MM.1S (cell line): ENCODE results near the gene ANKH.

ENCODE experiments used
- DNase-seq: peaks from one replicate; pipeline ENCODE4 v3.0.0-alpha.2; 2015
- H2AFZ ChIP-seq: fragments of 300-600 bp; sonication (generic); 2 replicates; pipeline ENCODE4 v1.6.0; 2016; ENCODE audit warnings: antibody characterized with exemption, low read length
- H3F3A ChIP-seq: fragments of 300-600 bp; sonication (generic); 2 replicates; pipeline ENCODE4 v1.6.1; 2016; ENCODE audit warnings: mild to moderate bottlenecking, antibody characterized with exemption, low read length, moderate library complexity, mixed read lengths; ENCODE audit not compliant: insufficient read depth
- H3K27ac ChIP-seq: fragments of 300-600 bp; sonication (generic); 2 replicates; pipeline ENCODE4 v1.5.1; 2016; ENCODE audit warnings: mild to moderate bottlenecking, low read length
- H3K27me3 ChIP-seq: fragments of 300-600 bp; sonication (generic); replicated peaks from 2 replicates; pipeline ENCODE4 v1.6.0; 2016; ENCODE audit warnings: low read length; ENCODE audit not compliant: insufficient read depth
- H3K36me3 ChIP-seq: fragments of 300-600 bp; sonication (generic); replicated peaks from 2 replicates; pipeline ENCODE4 v1.6.1; 2016; ENCODE audit warnings: mild to moderate bottlenecking, low read length, mixed read lengths; ENCODE audit not compliant: insufficient read depth
- H3K4me1 ChIP-seq: fragments of 300-600 bp; sonication (generic); 2 replicates; pipeline ENCODE4 v1.6.1; 2016; ENCODE audit warnings: low read length, mixed read lengths
- H3K4me2 ChIP-seq: fragments of 300-600 bp; sonication (generic); 2 replicates; pipeline ENCODE4 v1.6.0; 2016; ENCODE audit warnings: low read depth, low read length
- H3K4me3 ChIP-seq: fragments of 300-600 bp; sonication (generic); 2 replicates; pipeline ENCODE4 v1.5.1; 2016; ENCODE audit warnings: low read length, mixed read lengths
- H3K79me2 ChIP-seq: fragments of 300-600 bp; sonication (generic); 2 replicates; pipeline ENCODE4 v1.6.1; 2016; ENCODE audit warnings: mixed run types, low read length, mixed read lengths
- H3K9ac ChIP-seq: fragments of 300-600 bp; sonication (generic); 2 replicates; pipeline ENCODE4 v1.6.1; 2016; ENCODE audit warnings: low read length, mixed read lengths
- H3K9me2 ChIP-seq: fragments of 300-600 bp; sonication (generic); replicated peaks from 2 replicates; pipeline ENCODE4 v1.6.1; 2016; ENCODE audit warnings: mild to moderate bottlenecking, low read length, mixed read lengths; ENCODE audit not compliant: insufficient read depth
- H3K9me3 ChIP-seq: fragments of 300-600 bp; sonication (generic); replicated peaks from 2 replicates; pipeline ENCODE4 v1.6.1; 2016; ENCODE audit warnings: mild to moderate bottlenecking, low read length, mixed read lengths; ENCODE audit not compliant: insufficient read depth
- H4K20me1 ChIP-seq: fragments of 300-600 bp; sonication (generic); 2 replicates; pipeline ENCODE4 v1.6.1; 2016; ENCODE audit warnings: mild to moderate bottlenecking, low read length, moderate library complexity, mixed read lengths; ENCODE audit not compliant: insufficient read depth
- CTCF ChIP-seq: fragments of 300-600 bp; sonication (generic); IDR thresholded peaks from 2 replicates; pipeline ENCODE4 v1.5.1; 2016; ENCODE audit warnings: antibody characterized with exemption, low read length, mixed read lengths
- EZH2 ChIP-seq: fragments of 300-600 bp; sonication (generic); optimal IDR thresholded peaks from 2 replicates; pipeline ENCODE3; 2017; ENCODE audit warnings: low read depth, mild to moderate bottlenecking, antibody characterized with exemption, low read length, mixed read lengths
- EZH2phosphoT487 ChIP-seq: fragments of 300-600 bp; sonication (generic); IDR thresholded peaks from 2 replicates; pipeline ENCODE4 v1.6.1; 2018; ENCODE audit warnings: antibody characterized with exemption, low read length

Gene ANKH

DNA sequence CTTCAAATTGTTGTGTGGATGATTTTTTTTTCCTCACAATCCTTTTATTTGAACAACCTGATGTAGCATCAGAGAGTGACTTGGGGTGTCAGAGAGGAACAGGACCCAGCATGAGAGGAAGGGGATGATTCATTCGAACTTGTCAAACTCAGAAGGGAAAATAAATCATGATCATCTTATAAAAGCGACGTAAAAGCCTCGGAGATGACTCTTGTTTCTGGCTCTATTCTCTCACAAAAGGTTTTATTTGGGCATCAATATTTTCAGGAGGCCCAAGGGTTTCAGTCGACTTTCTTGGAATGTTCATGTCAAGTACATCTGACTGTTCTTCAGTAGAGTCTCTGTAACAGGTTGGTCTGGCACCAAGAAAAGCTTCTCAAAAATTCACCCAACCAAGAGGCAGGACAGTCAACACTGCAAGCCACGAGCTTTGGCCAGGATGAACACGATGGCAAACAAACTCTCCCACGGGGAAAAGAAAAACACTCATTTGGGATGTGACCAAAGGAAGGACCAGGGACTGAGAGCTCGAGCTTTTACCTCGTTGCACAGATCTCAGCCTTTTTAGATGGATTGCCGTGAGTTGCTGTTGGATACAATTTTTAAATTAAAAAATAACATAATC, 55.1 kb downstream of the ANKH start:
- H3K4me2 ChIP-seq, result no peak overlapping the region
- H4K20me1 ChIP-seq, result no peaks in the 10 kb centered on the region
- H3K36me3 ChIP-seq, result no peaks in the 10 kb centered on the region
- peaks cover 3% of the 10 kb centered on the region; the same call in 1 of the 2 replicates for H3K4me1 ChIP-seq
- no peak for DNase-seq
- H3K9me3 ChIP-seq, result no peaks in the 10 kb centered on the region
- H3K27ac ChIP-seq, result no peak overlapping the region
- no peaks in the 10 kb centered on the region for H3K9me2 ChIP-seq
- TF ChIP-seq EZH2 (no peak), EZH2phosphoT487 (no peak), CTCF (no peak)
- H3F3A ChIP-seq, result no peaks in the 10 kb centered on the region
- H3K4me3 ChIP-seq, result no peak overlapping the region
- no peak overlapping the region for H2AFZ ChIP-seq
- H3K27me3 ChIP-seq, result no peaks in the 10 kb centered on the region
- peaks cover 5% of the 10 kb centered on the region; the same call in 1 of the 2 replicates for H3K79me2 ChIP-seq
- no peak overlapping the region for H3K9ac ChIP-seq

GRCh38 chr5:14813747-14814146, 57.8 kb downstream of the ANKH start:
- no peak for TF ChIP-seq EZH2
- TF ChIP-seq CTCF, result no peak
- Histone ChIP-seq H3K27me3 (no peaks in the 10 kb centered on the region), H4K20me1 (no peaks in the 10 kb centered on the region), H3K4me2 (no peak overlapping the region), H3K4me3 (no peak overlapping the region), H3K79me2 (peaks cover 3% of the 10 kb centered on the region; the same call in 1 of the 2 replicates), H3K9me3 (no peaks in the 10 kb centered on the region), H3K9me2 (no peaks in the 10 kb centered on the region), H3K4me1 (peaks cover 20% of the 10 kb centered on the region), H3K36me3 (no peaks in the 10 kb centered on the region), H2AFZ (no peak overlapping the region), H3F3A (peaks cover 16% of the 10 kb centered on the region), H3K27ac (no peak overlapping the region), H3K9ac (no peak overlapping the region)
- no peak for DNase-seq

DNA sequence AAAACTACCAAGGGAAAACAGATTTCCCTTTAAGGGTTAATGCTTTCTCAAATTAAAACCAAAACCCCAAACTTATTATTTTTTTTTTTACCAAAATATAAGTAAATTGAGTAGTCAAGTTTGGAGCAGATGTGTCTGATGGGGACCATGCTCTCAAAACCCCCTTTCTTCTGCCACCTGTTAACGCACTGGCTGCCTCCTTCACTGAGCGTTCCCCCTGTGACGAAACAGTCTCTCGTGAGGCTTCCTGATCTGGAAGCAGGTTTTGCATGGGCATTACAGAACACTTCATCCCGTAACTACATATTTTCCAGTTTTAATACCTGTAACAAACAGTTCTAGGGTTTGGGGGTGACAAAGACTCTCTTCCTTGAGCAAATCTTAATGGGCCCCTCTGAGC, 59.4 kb downstream of the ANKH start:
- no peaks in the 10 kb centered on the region for H3K9me2 ChIP-seq
- H3K27ac ChIP-seq, result no peak overlapping the region
- H3K79me2 ChIP-seq, result peaks cover 8% of the 10 kb centered on the region; the same call in 1 of the 2 replicates
- H2AFZ ChIP-seq, result no peak overlapping the region
- peaks cover 16% of the 10 kb centered on the region for H3F3A ChIP-seq
- no peaks in the 10 kb centered on the region for H3K36me3 ChIP-seq
- no peak overlapping the region for H3K9ac ChIP-seq
- H3K4me1 ChIP-seq, result peaks cover 20% of the 10 kb centered on the region
- no peaks in the 10 kb centered on the region for H3K9me3 ChIP-seq
- TF ChIP-seq EZH2phosphoT487 (no peak), CTCF (no peak), EZH2 (no peak)
- no peak for DNase-seq
- H3K27me3 ChIP-seq, result no peaks in the 10 kb centered on the region
- H4K20me1 ChIP-seq, result no peaks in the 10 kb centered on the region
- no peak overlapping the region for H3K4me3 ChIP-seq
- no peak overlapping the region for H3K4me2 ChIP-seq
